Gastrocnemius medialis (tissue), 4 donors: ENCODE results near the gene GRIN2A. TPM values are rescaled to one million over a fixed set of nuclear protein-coding genes. Genes with fewer than 3 reads are reported as not detected.

ENCODE experiments used
- ATAC-seq, 2 donors: fragments of 150-250 bp; one replicate each; pipeline ENCODE4 v1.9.1; 2016
- DNase-seq, 2 donors: peaks; one replicate each; pipeline ENCODE4 v3.0.0-alpha.2; 2019
- H3K27ac ChIP-seq, 4 donors: fragments of 200-600 bp; sonication (generic); 1 replicate in 1 of 4; 2 replicates in 3 of 4; pipeline ENCODE4 v1.5.1; 2016 to 2018; ENCODE audit warnings: mild to moderate bottlenecking in 2 of 4, moderate library complexity in 1 of 4
- H3K27me3 ChIP-seq, 3 donors: fragments of 200-600 bp; sonication (generic) in 2 of 3; 1 replicate in 1 of 3; 2 replicates in 2 of 3; pipeline versions ENCODE4 v1.5.1 to v1.6.0; 2016 to 2019; ENCODE audit warnings: mild to moderate bottlenecking in 1 of 3, moderate library complexity in 1 of 3
- H3K36me3 ChIP-seq, 2 donors: fragments of 200-600 bp; sonication (generic) in 1 of 2; one replicate each; pipeline ENCODE4 v1.5.1; 2017 to 2018
- H3K4me1 ChIP-seq, 2 donors: fragments of 200-600 bp; sonication (generic) in 1 of 2; one replicate each; pipeline ENCODE4 v1.5.1; 2016 to 2017; ENCODE audit warnings: mild to moderate bottlenecking in 2 of 2
- H3K4me3 ChIP-seq, 4 donors: fragments of 200-600 bp; sonication (generic) in 3 of 4; 1 replicate in 1 of 4; 2 replicates in 3 of 4; pipeline ENCODE4 v1.5.1; 2016 to 2019; ENCODE audit warnings: mild to moderate bottlenecking in 2 of 4
- H3K9me3 ChIP-seq, 3 donors: fragments of 200-600 bp; sonication (generic) in 2 of 3; 1 replicate in 1 of 3; 2 replicates in 2 of 3; pipeline ENCODE4 v1.5.1; 2016 to 2019
- CTCF ChIP-seq, 5 experiments: fragments of 450-650 bp in 3 of 5; fragments of 200-600 bp in 2 of 5; sonication (generic) in 2 of 5; IDR thresholded peaks in 4 of 5; conservative IDR thresholded peaks in 1 of 5; 1 replicate in 4 of 5; 2 replicates in 1 of 5; pipeline ENCODE4 v1.5.1; 2016 to 2019; ENCODE audit warnings: antibody characterized with exemption in 5 of 5, mild to moderate bottlenecking in 3 of 5, moderate library complexity in 3 of 5
- POLR2A ChIP-seq, 2 donors: fragments of 450-650 bp; IDR thresholded peaks; one replicate each; pipeline ENCODE4 v1.6.1; 2017; ENCODE audit warnings: antibody characterized with exemption in 2 of 2, mild to moderate bottlenecking in 2 of 2, moderate library complexity in 2 of 2
- in situ Hi-C, 4 donors: fragments of 200-750 bp; cut with MboI; loops; one replicate each; pipeline versions ENCODE4 v1.15.0 to v1.8.0; 2017; ENCODE audit warnings: low sequenced_read_pairs in 4 of 4
- intact Hi-C: fragments of 100-400 bp; cut with DNase I; formaldehyde crosslinking; loops from one replicate; pipeline ENCODE4 v1.15.1; 2023; ENCODE audit warnings: low total_unique reads
- total RNA-seq, 4 donors: library from RNA; depleted of rRNA; stranded (reverse); fragments of >200 nt; gene quantifications; one replicate each; pipeline versions ENCODE4 v1.1.0 to v1.2.3, GENCODE V29; 2016

GRIN2A gene
- total RNA-seq, 4 donors from 2014 or later = 0.13 to 0.87 TPM; not detected in 2

DNA sequence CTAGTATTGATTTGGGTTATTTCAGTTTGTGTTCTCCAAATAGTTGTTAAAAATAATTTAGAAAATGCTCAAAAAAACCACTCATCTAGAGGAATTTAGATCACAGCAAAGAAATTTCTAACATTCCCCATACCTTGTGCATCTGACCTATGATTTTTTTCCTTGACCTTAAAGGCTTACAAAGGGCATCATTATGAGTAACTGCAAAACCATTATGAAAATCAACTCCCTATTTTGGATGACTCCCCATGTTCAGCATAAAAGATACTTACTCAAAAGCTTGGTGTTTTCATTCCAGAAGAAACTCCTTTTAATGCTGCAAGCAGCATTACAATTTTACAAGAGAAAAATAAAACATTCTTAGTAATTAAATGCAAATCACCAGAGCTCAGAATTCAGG, 83.2 kb downstream of the GRIN2A start:
- H3K36me3 ChIP-seq = no peaks in the 10 kb centered on the region
- in situ Hi-C loops (no loop called here), intact Hi-C loops (no loop called here)
- H3K4me3 ChIP-seq = no peak overlapping the region
- DNase-seq (no peak), ATAC-seq (no peak)
- no peaks in the 10 kb centered on the region for H3K9me3 ChIP-seq
- TF ChIP-seq POLR2A (IDR thresholded peaks at IDR 0.05) = no peak
- no peaks in the 10 kb centered on the region for H3K27me3 ChIP-seq
- H3K27ac ChIP-seq = no peak overlapping the region
- H3K4me1 ChIP-seq = no peaks in the 10 kb centered on the region

DNA sequence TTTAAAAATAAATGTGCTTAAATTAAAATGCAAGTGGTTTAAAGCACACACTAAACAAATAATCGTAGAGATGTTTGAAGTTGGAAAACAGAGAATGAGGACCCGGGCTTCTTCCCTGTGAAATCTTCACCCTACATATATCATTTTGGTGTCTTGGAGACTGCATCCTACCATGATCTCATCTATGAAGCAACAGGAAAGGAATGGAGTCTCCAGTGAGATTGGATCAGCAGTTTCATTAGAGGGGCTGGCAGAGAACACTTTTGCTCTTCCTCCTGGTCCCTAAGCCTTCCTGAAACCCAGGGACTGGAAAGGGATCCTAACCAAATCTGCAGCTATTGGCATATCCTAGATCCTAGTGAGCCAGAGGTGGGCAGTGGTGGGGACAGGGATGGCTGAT, 85.0 kb downstream of the GRIN2A start:
- Histone ChIP-seq H3K36me3 (no peaks in the 10 kb centered on the region), H3K27ac (no peak overlapping the region), H3K4me1 (no peaks in the 10 kb centered on the region), H3K4me3 (no peak overlapping the region), H3K9me3 (no peaks in the 10 kb centered on the region), H3K27me3 (no peaks in the 10 kb centered on the region)
- TF ChIP-seq CTCF (IDR thresholded peaks at IDR 0.05 in 4 of 5, conservative IDR thresholded peaks at IDR 0.05 in 1 of 5) (no peak), POLR2A (IDR thresholded peaks at IDR 0.05) (no peak)
- in situ Hi-C loops (no loop called here), intact Hi-C loops (no loop called here)
- no peak for DNase-seq
- no peak for ATAC-seq

GRCh38 chr16:10093576-10093975, 88.7 kb downstream of the GRIN2A start:
- Histone ChIP-seq H3K27me3 (no peaks in the 10 kb centered on the region), H3K4me3 (no peak overlapping the region), H3K9me3 (no peaks in the 10 kb centered on the region), H3K27ac (no peak overlapping the region), H3K4me1 (no peaks in the 10 kb centered on the region), H3K36me3 (no peaks in the 10 kb centered on the region)
- intact Hi-C loops (no loop called here), in situ Hi-C loops (no loop called here)
- no peak for TF ChIP-seq POLR2A (IDR thresholded peaks at IDR 0.05)
- TF ChIP-seq CTCF (IDR thresholded peaks at IDR 0.05 in 4 of 5, conservative IDR thresholded peaks at IDR 0.05 in 1 of 5) = no peak
- ATAC-seq (no peak), DNase-seq (no peak)

GRCh38 chr16:10090816-10091215, 91.4 kb downstream of the GRIN2A start:
- no peak for TF ChIP-seq POLR2A (IDR thresholded peaks at IDR 0.05)
- no peak for TF ChIP-seq CTCF (IDR thresholded peaks at IDR 0.05 in 4 of 5, conservative IDR thresholded peaks at IDR 0.05 in 1 of 5)
- H3K27ac ChIP-seq = no peak overlapping the region
- no peaks in the 10 kb centered on the region for H3K27me3 ChIP-seq
- no peaks in the 10 kb centered on the region for H3K36me3 ChIP-seq
- intact Hi-C loops (no loop called here), in situ Hi-C loops (no loop called here)
- no peak overlapping the region for H3K4me3 ChIP-seq
- H3K4me1 ChIP-seq = no peaks in the 10 kb centered on the region
- DNase-seq = no peak
- H3K9me3 ChIP-seq = no peaks in the 10 kb centered on the region
- no peak for ATAC-seq

DNA sequence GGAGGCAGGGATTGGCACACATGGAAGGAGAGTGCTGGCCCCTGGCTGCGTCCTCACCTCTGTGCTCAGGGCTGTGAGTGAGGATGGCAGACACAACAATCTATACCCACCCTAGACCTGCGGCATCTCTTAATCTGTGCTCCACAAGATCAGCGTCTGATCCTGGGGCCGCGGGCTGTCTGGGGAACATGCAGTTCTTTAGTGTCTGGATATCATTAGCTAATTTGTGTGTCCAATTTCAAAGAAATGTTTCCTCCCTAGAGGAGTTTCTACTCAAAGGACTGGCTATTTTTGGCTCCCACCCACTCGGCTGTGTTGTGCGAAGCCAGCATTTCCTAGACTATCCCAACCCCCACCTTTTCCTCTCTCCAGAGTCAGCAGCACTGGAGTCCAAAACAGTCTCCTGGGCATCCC, 93.8 kb downstream of the GRIN2A start:
- TF ChIP-seq CTCF (IDR thresholded peaks at IDR 0.05 in 4 of 5, conservative IDR thresholded peaks at IDR 0.05 in 1 of 5) = no peak
- no peak for TF ChIP-seq POLR2A (IDR thresholded peaks at IDR 0.05)
- in situ Hi-C loops = no loop called here
- no peak for ATAC-seq
- no peaks in the 10 kb centered on the region for H3K9me3 ChIP-seq
- no peak overlapping the region for H3K4me3 ChIP-seq
- intact Hi-C loops = no loop called here
- no peaks in the 10 kb centered on the region for H3K36me3 ChIP-seq
- no peak for DNase-seq
- H3K4me1 ChIP-seq = no peaks in the 10 kb centered on the region
- H3K27ac ChIP-seq = no peak overlapping the region
- no peaks in the 10 kb centered on the region for H3K27me3 ChIP-seq
